ENCODE measurements around the gene TP53INP2. TPM values are rescaled to one million over a fixed set of nuclear protein-coding genes. Genes with fewer than 3 reads are reported as not detected.
A peak's percentile ranks its signal among the peaks of the same experiment; 100 is the strongest.
"Not testable (repeated sequence)": the region's sequence is repeated elsewhere in the genome, so short reads cannot be mapped to it uniquely, and the experiment has no call there.

TP53INP2 gene
- 7.7 and 8.1 TPM in 2 replicates for total RNA-seq
- total RNA-seq (2013) = 1.2 TPM
- polyA plus RNA-seq = 14.7 and 39.6 TPM in 2 replicates
- 8.1 and 14.8 TPM in 2 replicates for polyA minus RNA-seq

- Histone ChIP-seq H3K9ac (ENCODE audit: low read length) (peak within 1 kb of the TSS; percentile 91), H3K27me3 (replicated peaks in 1 of 4; ENCODE audit: control extremely low read depth in 1 of 4, control insufficient read depth in 3 of 4, insufficient read depth in 4 of 4, low read length in 3 of 4) (peaks cover 0 to 15% (median 0%) of the 10 kb centered on the region in 4 experiments), H3K36me3 (replicated peaks in 1 of 2; ENCODE audit: control extremely low read depth in 1 of 2, control insufficient read depth in 1 of 2, extremely low read depth in 1 of 2, insufficient read depth in 2 of 2, low read length in 1 of 2) (no peaks in the 10 kb centered on the region), H3K4me2 (replicated peaks; ENCODE audit: low read depth, low read length, poor library complexity, severe bottlenecking) (peak within 1 kb of the TSS; percentile 99), H3K79me2 (ENCODE audit: control insufficient read depth, insufficient read depth, low read length) (no peaks in the 10 kb centered on the region), H3K4me3 (ENCODE audit: control extremely low read depth in 1 of 5, extremely low read depth in 1 of 5, insufficient read depth in 1 of 5, low read depth in 2 of 5, low read length in 4 of 5) (peak within 1 kb of the TSS; percentile 68 to 89 (median 81)), H3K27ac (ENCODE audit: low read length in 2 of 2) (peak within 1 kb of the TSS; percentile 52 to 95), H3K4me1 (ENCODE audit: control insufficient read depth in 2 of 2, insufficient read depth in 2 of 2, low read length in 2 of 2) (peaks cover 18 to 26% of the 10 kb centered on the region in 2 donors), H2AFZ (ENCODE audit: insufficient read depth, low read depth, low read length, poor library complexity, severe bottlenecking) (peak within 1 kb of the TSS; percentile 84), H3K9me3 (ENCODE audit: control extremely low read depth in 1 of 3, control insufficient read depth in 2 of 3, insufficient read depth in 1 of 3, low read length in 2 of 3) (no peaks in the 10 kb centered on the region), H4K20me1 (ENCODE audit: control insufficient read depth, insufficient read depth, low read length, poor library complexity, severe bottlenecking) (no peaks in the 10 kb centered on the region)
- DNase-seq = peak; percentile 95
- no peak for TF ChIP-seq EZH2 (IDR thresholded peaks at IDR 0.05; ENCODE audit: borderline replicate concordance, insufficient read depth, low read depth, low read length, poor library complexity, severe bottlenecking)
- TF ChIP-seq, protein P1, sequence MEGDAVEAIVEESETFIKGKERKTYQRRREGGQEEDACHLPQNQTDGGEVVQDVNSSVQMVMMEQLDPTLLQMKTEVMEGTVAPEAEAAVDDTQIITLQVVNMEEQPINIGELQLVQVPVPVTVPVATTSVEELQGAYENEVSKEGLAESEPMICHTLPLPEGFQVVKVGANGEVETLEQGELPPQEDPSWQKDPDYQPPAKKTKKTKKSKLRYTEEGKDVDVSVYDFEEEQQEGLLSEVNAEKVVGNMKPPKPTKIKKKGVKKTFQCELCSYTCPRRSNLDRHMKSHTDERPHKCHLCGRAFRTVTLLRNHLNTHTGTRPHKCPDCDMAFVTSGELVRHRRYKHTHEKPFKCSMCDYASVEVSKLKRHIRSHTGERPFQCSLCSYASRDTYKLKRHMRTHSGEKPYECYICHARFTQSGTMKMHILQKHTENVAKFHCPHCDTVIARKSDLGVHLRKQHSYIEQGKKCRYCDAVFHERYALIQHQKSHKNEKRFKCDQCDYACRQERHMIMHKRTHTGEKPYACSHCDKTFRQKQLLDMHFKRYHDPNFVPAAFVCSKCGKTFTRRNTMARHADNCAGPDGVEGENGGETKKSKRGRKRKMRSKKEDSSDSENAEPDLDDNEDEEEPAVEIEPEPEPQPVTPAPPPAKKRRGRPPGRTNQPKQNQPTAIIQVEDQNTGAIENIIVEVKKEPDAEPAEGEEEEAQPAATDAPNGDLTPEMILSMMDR (IDR thresholded peaks at IDR 0.05) = no peak
- CTCF ChIA-PET = interaction anchor here (0.9 to 3.0 kb wide), 9 partner anchors 7 to 406 kb away, joined by 3 to 13 read pairs (median 3); partner anchors contain the start of gene PIGU
- intact Hi-C loops (cut with micrococcal nuclease) = loop anchor here (1.0 to 10.0 kb wide), 7 partner anchors 27 to 710 kb away; partner anchors contain the start of genes AHCY, EDEM2, MAP1LC3A and NCOA6
- no peaks in the 10 kb centered on the region for H3K9me3 Mint-ChIP-seq (ENCODE audit: insufficient read depth)
- under 1% methylated on average over 77 of the region's 82 CpGs for WGBS (ENCODE audit: insufficient coverage)
- peak within 1 kb of the TSS; percentile 93 for H3K27ac Mint-ChIP-seq
- POLR2A ChIA-PET = interaction anchor here (0.6 to 2.3 kb wide), 2 partner anchors 27 to 738 kb away, joined by 4 to 10 read pairs; partner anchors contain the start of gene PIGU
- peak; percentile 57 for ATAC-seq (ENCODE audit: low read depth)
- H3K4me3 Mint-ChIP-seq = peak within 1 kb of the TSS; percentile 95
- H3K27me3 Mint-ChIP-seq = peaks cover 9% of the 10 kb centered on the region
- peaks cover 26% of the 10 kb centered on the region for H3K4me1 Mint-ChIP-seq
These were observed at the start of gene TP53INP2 for GRCh38 chr20:34704177-34705007. TP53INP2 (plus strand) TSS chr20:34704344; CDS start chr20:34708740, 4,396 bp downstream.

DNA sequence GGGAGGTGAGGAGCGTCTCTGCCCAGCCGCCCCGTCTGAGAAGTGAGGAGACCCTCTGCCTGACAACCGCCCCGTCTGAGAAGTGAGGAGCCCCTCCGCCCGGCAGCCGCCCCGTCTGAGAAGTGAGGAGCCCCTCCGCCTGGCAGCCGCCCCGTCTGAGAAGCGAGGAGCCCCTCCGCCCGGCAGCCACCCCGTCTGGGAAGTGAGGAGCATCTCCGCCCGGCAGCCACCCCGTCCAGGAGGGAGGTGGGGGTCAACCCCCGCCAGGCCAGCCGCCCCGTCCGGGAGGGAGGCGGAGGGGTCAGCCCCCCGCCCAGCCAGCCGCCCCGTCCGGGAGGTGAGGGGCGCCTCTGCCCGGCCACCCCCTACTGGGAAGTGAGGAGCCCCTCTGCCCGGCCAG, 45.5 kb upstream of the TP53INP2 start:
- H3K4me3 ChIP-seq (ENCODE audit: control extremely low read depth in 1 of 5, extremely low read depth in 1 of 5, insufficient read depth in 1 of 5, low read depth in 2 of 5, low read length in 4 of 5); H3K4me1 Mint-ChIP-seq; H4K20me1 ChIP-seq (ENCODE audit: control insufficient read depth, insufficient read depth, low read length, poor library complexity, severe bottlenecking); H3K9me3 ChIP-seq (ENCODE audit: control extremely low read depth in 1 of 3, control insufficient read depth in 2 of 3, insufficient read depth in 1 of 3, low read length in 2 of 3); H3K27ac Mint-ChIP-seq; H3K27me3 ChIP-seq (replicated peaks in 1 of 4; ENCODE audit: control extremely low read depth in 1 of 4, control insufficient read depth in 3 of 4, insufficient read depth in 4 of 4, low read length in 3 of 4); CTCF ChIA-PET; H3K27me3 Mint-ChIP-seq; H3K4me1 ChIP-seq (ENCODE audit: control insufficient read depth in 2 of 2, insufficient read depth in 2 of 2, low read length in 2 of 2); H3K9me3 Mint-ChIP-seq (ENCODE audit: insufficient read depth); intact Hi-C loops (cut with micrococcal nuclease); H3K27ac ChIP-seq (ENCODE audit: low read length in 2 of 2); H3K36me3 ChIP-seq (replicated peaks in 1 of 2; ENCODE audit: control extremely low read depth in 1 of 2, control insufficient read depth in 1 of 2, extremely low read depth in 1 of 2, insufficient read depth in 2 of 2, low read length in 1 of 2); H3K79me2 ChIP-seq (ENCODE audit: control insufficient read depth, insufficient read depth, low read length); H2AFZ ChIP-seq (ENCODE audit: insufficient read depth, low read depth, low read length, poor library complexity, severe bottlenecking); ATAC-seq (ENCODE audit: low read depth); H3K4me3 Mint-ChIP-seq; H3K9ac ChIP-seq (ENCODE audit: low read length); POLR2A ChIA-PET; DNase-seq; H3K4me2 ChIP-seq (replicated peaks; ENCODE audit: low read depth, low read length, poor library complexity, severe bottlenecking): not testable (repeated sequence)
- 98% methylated on average over 8 of the region's 31 CpGs for WGBS (ENCODE audit: insufficient coverage)

DNA sequence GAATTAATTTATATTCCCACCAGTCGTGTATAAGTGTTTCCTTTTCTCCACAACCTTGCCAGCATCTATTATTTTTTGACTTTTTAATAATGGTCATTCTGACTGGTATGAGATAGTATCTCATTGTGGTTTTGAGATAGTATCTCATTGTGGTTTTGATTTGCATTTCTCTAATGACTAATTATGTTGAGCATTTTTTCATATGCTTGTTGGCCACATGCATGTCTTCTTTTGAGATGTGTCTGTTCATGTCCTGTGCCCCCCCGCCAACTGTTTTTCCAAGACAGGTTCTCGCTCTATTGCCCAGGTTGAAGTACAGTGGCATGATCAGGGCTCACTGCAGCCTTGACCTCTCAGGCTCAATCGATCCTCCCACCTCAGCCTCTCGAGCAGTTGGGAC, 42.3 kb upstream of the TP53INP2 start:
- intact Hi-C loops (cut with micrococcal nuclease); H3K27ac ChIP-seq (ENCODE audit: low read length in 2 of 2); H3K9me3 ChIP-seq (ENCODE audit: control extremely low read depth in 1 of 3, control insufficient read depth in 2 of 3, insufficient read depth in 1 of 3, low read length in 2 of 3); H3K4me2 ChIP-seq (replicated peaks; ENCODE audit: low read depth, low read length, poor library complexity, severe bottlenecking); H3K4me1 ChIP-seq (ENCODE audit: control insufficient read depth in 2 of 2, insufficient read depth in 2 of 2, low read length in 2 of 2); POLR2A ChIA-PET; H2AFZ ChIP-seq (ENCODE audit: insufficient read depth, low read depth, low read length, poor library complexity, severe bottlenecking); H4K20me1 ChIP-seq (ENCODE audit: control insufficient read depth, insufficient read depth, low read length, poor library complexity, severe bottlenecking); H3K4me3 Mint-ChIP-seq; DNase-seq; H3K27me3 ChIP-seq (replicated peaks in 1 of 4; ENCODE audit: control extremely low read depth in 1 of 4, control insufficient read depth in 3 of 4, insufficient read depth in 4 of 4, low read length in 3 of 4); H3K4me1 Mint-ChIP-seq; H3K4me3 ChIP-seq (ENCODE audit: control extremely low read depth in 1 of 5, extremely low read depth in 1 of 5, insufficient read depth in 1 of 5, low read depth in 2 of 5, low read length in 4 of 5); H3K27ac Mint-ChIP-seq; ATAC-seq (ENCODE audit: low read depth); H3K36me3 ChIP-seq (replicated peaks in 1 of 2; ENCODE audit: control extremely low read depth in 1 of 2, control insufficient read depth in 1 of 2, extremely low read depth in 1 of 2, insufficient read depth in 2 of 2, low read length in 1 of 2); H3K9me3 Mint-ChIP-seq (ENCODE audit: insufficient read depth); H3K9ac ChIP-seq (ENCODE audit: low read length); H3K27me3 Mint-ChIP-seq; CTCF ChIA-PET: not testable (repeated sequence)
- peaks cover 26% of the 10 kb centered on the region for H3K79me2 ChIP-seq (ENCODE audit: control insufficient read depth, insufficient read depth, low read length)
- WGBS (ENCODE audit: insufficient coverage) = 93% methylated on average over 2 of the region's 5 CpGs
